Measurements from ENCODE around the gene SQSTM1. TPM values are rescaled to one million over a fixed set of nuclear protein-coding genes. Genes with fewer than 3 reads are reported as not detected.
A peak's percentile ranks its signal among the peaks of the same experiment; 100 is the strongest.

SQSTM1 gene
- polyA plus RNA-seq, 1 experiment: 366 TPM

- Histone ChIP-seq H3K27ac (ENCODE audit: low read depth, low read length) (no peak overlapping the region), H3K9me3 (ENCODE audit: control insufficient read depth, insufficient read depth, low read length) (peaks cover 6% of the 10 kb centered on the region; the same call in 1 of the 2 replicates), H3K4me3 (ENCODE audit: low read depth, low read length) (no peak overlapping the region), H3K27me3 (ENCODE audit: control insufficient read depth, insufficient read depth, low read length) (no peaks in the 10 kb centered on the region)
- POLR2A ChIA-PET: no interaction called here
- no peak for TF ChIP-seq CTCF (IDR thresholded peaks at IDR 0.05; ENCODE audit: low read depth, low read length)
- CTCF ChIA-PET: interaction anchor here (2.1 kb wide), 1 partner anchor 12 kb away, joined by 8 read pairs; no protein-coding TSS in a partner anchor
- no peak for DNase-seq (ENCODE audit: low read depth, low spot score)
These were observed 6.6 kb upstream of the SQSTM1 start for GRCh38 chr5:179814090-179814489.

DNA sequence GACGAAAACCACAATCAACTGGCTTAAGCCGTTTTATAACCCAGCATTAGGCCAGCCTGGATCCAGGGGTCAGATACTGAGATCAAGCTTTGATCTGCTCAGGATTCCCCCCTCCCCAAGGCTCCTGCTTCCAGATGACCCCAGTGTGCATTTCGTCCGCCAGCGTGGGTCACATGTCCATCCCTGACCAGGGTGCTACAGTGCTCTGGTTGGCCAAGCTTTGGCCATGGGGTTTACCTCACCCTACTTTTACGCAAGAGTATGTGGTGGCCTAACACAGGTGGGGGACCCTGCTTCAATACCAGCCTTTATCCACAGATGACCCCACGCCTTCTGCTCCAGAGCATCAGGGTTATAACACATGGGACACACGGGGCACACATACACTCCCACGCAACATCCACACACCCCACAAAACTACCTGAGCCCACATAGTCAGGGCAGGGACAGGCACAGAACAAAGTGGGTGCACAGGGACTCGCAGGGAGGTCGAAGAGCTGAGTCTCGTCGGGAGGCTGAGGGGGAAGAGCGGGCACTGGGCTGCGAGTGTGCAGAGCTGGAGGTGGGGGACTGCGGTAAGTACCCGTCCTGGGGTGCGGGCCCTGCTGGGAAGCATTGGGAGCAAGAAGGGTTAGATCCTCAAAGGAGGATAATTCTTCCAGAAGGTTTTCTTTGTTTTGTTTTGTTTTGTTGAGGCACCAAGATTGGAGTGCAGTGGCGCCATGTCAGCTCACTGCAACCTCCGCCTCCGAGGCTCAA, 5.0 kb upstream of the SQSTM1 start:
- H3K27ac ChIP-seq (ENCODE audit: low read depth, low read length): no peak overlapping the region
- H3K27me3 ChIP-seq (ENCODE audit: control insufficient read depth, insufficient read depth, low read length): no peaks in the 10 kb centered on the region
- ChIA-PET POLR2A (no interaction called here), CTCF (interaction anchor here (2.1 kb wide), 1 partner anchor 14 kb away, joined by 8 read pairs; no protein-coding TSS in a partner anchor)
- H3K9me3 ChIP-seq (ENCODE audit: control insufficient read depth, insufficient read depth, low read length): peaks cover 6% of the 10 kb centered on the region; the same call in 1 of the 2 replicates
- no peak overlapping the region for H3K4me3 ChIP-seq (ENCODE audit: low read depth, low read length)
- TF ChIP-seq CTCF (IDR thresholded peaks at IDR 0.05; ENCODE audit: low read depth, low read length): no peak
- no peak for DNase-seq (ENCODE audit: low read depth, low spot score)

DNA sequence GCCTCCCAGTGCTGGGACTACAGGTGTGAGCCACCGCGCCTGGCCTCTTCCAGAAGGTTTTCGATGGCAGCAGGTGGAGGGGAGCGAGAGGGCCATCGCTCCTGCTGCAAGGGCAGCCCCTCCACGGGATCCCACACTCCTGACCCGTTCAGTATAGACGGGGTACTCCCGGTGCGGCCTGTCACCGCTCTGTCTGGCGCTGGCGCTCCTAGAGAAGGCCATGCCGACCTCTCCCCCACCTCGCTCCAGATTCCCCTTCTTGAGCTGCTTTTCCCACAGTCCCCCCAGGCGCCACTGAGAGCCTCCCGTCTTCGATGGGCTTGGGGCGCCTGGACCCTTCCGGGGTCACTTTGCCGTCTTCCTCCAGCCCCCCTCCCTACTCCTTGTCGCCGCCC, 4.3 kb upstream of the SQSTM1 start:
- no peak for TF ChIP-seq CTCF (IDR thresholded peaks at IDR 0.05; ENCODE audit: low read depth, low read length)
- ChIA-PET POLR2A (no interaction called here), CTCF (interaction anchor here (0.6 kb wide), 1 partner anchor 21 kb away, joined by 3 read pairs; no protein-coding TSS in a partner anchor)
- Histone ChIP-seq H3K27ac (ENCODE audit: low read depth, low read length) (no peak overlapping the region), H3K4me3 (ENCODE audit: low read depth, low read length) (no peak overlapping the region), H3K9me3 (ENCODE audit: control insufficient read depth, insufficient read depth, low read length) (no peaks in the 10 kb centered on the region; the same call in 1 of the 2 replicates), H3K27me3 (ENCODE audit: control insufficient read depth, insufficient read depth, low read length) (no peaks in the 10 kb centered on the region)
- DNase-seq (ENCODE audit: low read depth, low spot score): no peak

DNA sequence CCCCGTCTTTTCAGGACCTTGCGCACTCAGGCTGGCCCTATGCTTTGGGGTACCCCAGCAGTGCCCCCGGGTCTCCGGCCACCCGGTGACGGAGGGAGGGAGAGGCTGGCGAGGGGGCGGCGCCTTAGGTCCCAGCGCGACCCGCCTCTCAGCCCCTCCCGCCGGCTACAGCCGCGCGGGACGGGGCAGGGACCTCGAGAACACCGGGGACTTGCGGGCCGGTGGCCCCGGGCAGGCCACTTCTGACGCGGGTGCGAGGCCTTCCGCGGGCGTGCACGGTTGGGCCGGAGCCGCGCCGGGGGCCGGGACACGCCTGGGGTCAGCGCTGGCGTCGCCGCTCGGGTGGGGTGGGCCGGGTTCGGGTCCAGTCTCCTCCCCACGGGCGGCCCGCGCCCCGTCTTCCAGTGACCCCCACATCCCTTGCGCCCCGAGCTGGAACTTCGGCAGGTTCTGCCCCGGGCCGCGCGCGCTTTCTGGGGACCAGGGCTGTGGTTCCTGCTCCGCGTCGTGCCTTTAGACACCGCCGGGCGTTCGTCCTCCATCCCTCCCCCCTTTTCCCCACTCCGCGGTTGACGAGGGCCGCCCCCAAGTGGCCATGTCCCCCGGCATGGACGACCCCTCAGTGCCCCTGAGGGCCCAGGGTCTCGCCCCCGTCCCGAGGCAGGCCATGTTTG, 3.8 kb upstream of the SQSTM1 start:
- H3K4me3 ChIP-seq (ENCODE audit: low read depth, low read length): peak overlapping the region; percentile 25
- POLR2A ChIA-PET: no interaction called here
- no peaks in the 10 kb centered on the region for H3K27me3 ChIP-seq (ENCODE audit: control insufficient read depth, insufficient read depth, low read length)
- H3K9me3 ChIP-seq (ENCODE audit: control insufficient read depth, insufficient read depth, low read length): no peaks in the 10 kb centered on the region; the same call in 1 of the 2 replicates
- no peak overlapping the region for H3K27ac ChIP-seq (ENCODE audit: low read depth, low read length)
- DNase-seq (ENCODE audit: low read depth, low spot score): no peak
- TF ChIP-seq CTCF (IDR thresholded peaks at IDR 0.05; ENCODE audit: low read depth, low read length): no peak
- CTCF ChIA-PET: interaction anchor here (0.6 to 0.7 kb wide), 2 partner anchors 21 to 77 kb away, joined by 3 to 5 read pairs; no protein-coding TSS in a partner anchor

- no peak for TF ChIP-seq CTCF (IDR thresholded peaks at IDR 0.05; ENCODE audit: low read depth, low read length)
- no peaks in the 10 kb centered on the region for H3K27me3 ChIP-seq (ENCODE audit: control insufficient read depth, insufficient read depth, low read length)
- DNase-seq (ENCODE audit: low read depth, low spot score): no peak
- POLR2A ChIA-PET: interaction anchor here (0.6 kb wide), 1 partner anchor 9 kb away, joined by 6 read pairs; no protein-coding TSS in a partner anchor
- H3K4me3 ChIP-seq (ENCODE audit: low read depth, low read length): no peak overlapping the region
- CTCF ChIA-PET: interaction anchor here (0.7 kb wide), 1 partner anchor 78 kb away, joined by 5 read pairs; no protein-coding TSS in a partner anchor
- H3K27ac ChIP-seq (ENCODE audit: low read depth, low read length): no peak overlapping the region
- no peaks in the 10 kb centered on the region; the same call in 1 of the 2 replicates for H3K9me3 ChIP-seq (ENCODE audit: control insufficient read depth, insufficient read depth, low read length)
These were observed 3.2 kb upstream of the SQSTM1 start for GRCh38 chr5:179817470-179817840.
